ENCODE measurements around the gene RRP1B.
A peak's percentile ranks its signal among the peaks of the same experiment; 100 is the strongest.

RRP1B gene

GRCh38 chr21:43701936-43702784, 42.8 kb downstream of the RRP1B start:
- Histone ChIP-seq H3K4me3 (ENCODE audit: low read length) (no peak overlapping the region), H2AFZ (ENCODE audit: low read length) (no peak overlapping the region), H3K27me3 (replicated peaks; ENCODE audit: insufficient read depth, low read length) (no peaks in the 10 kb centered on the region), H3K36me3 (replicated peaks; ENCODE audit: insufficient read depth, low read length) (no peaks in the 10 kb centered on the region), H3K9me2 (replicated peaks; ENCODE audit: insufficient read depth, low read length) (no peaks in the 10 kb centered on the region), H3F3A (ENCODE audit: insufficient read depth, low read length) (peaks cover 20% of the 10 kb centered on the region), H3K79me2 (ENCODE audit: low read length) (no peaks in the 10 kb centered on the region), H4K20me1 (ENCODE audit: insufficient read depth, low read length) (no peaks in the 10 kb centered on the region), H3K4me2 (ENCODE audit: low read depth, low read length) (peak overlapping the region; percentile 27; the same call in 1 of the 2 replicates), H3K4me1 (ENCODE audit: low read length) (peaks cover 16% of the 10 kb centered on the region), H3K27ac (ENCODE audit: low read length) (no peak overlapping the region), H3K9ac (ENCODE audit: low read length) (no peak overlapping the region), H3K9me3 (replicated peaks; ENCODE audit: insufficient read depth, low read length) (no peaks in the 10 kb centered on the region)
- no peak for DNase-seq
- no peak for TF ChIP-seq EZH2phosphoT487 (IDR thresholded peaks at IDR 0.05; ENCODE audit: low read length)
- TF ChIP-seq EZH2 (optimal IDR thresholded peaks at IDR 0.05; ENCODE audit: low read depth, low read length) = no peak
- no peak for TF ChIP-seq CTCF (IDR thresholded peaks at IDR 0.05; ENCODE audit: low read length)

- no peak overlapping the region for H3K9ac ChIP-seq (ENCODE audit: low read length)
- peaks cover 16% of the 10 kb centered on the region for H3K4me1 ChIP-seq (ENCODE audit: low read length)
- no peak for DNase-seq
- no peak overlapping the region; the same call in 1 of the 2 replicates for H3K4me3 ChIP-seq (ENCODE audit: low read length)
- no peaks in the 10 kb centered on the region for H3K36me3 ChIP-seq (replicated peaks; ENCODE audit: insufficient read depth, low read length)
- no peaks in the 10 kb centered on the region for H3K27me3 ChIP-seq (replicated peaks; ENCODE audit: insufficient read depth, low read length)
- H2AFZ ChIP-seq (ENCODE audit: low read length) = no peak overlapping the region
- H3K79me2 ChIP-seq (ENCODE audit: low read length) = no peaks in the 10 kb centered on the region
- peaks cover 20% of the 10 kb centered on the region for H3F3A ChIP-seq (ENCODE audit: insufficient read depth, low read length)
- H3K4me2 ChIP-seq (ENCODE audit: low read depth, low read length) = peak overlapping the region; percentile 27; the same call in 1 of the 2 replicates
- no peaks in the 10 kb centered on the region for H3K9me3 ChIP-seq (replicated peaks; ENCODE audit: insufficient read depth, low read length)
- H4K20me1 ChIP-seq (ENCODE audit: insufficient read depth, low read length) = no peaks in the 10 kb centered on the region
- no peak overlapping the region for H3K27ac ChIP-seq (ENCODE audit: low read length)
- H3K9me2 ChIP-seq (replicated peaks; ENCODE audit: insufficient read depth, low read length) = no peaks in the 10 kb centered on the region
- no peak for TF ChIP-seq EZH2 (optimal IDR thresholded peaks at IDR 0.05; ENCODE audit: low read depth, low read length)
- TF ChIP-seq EZH2phosphoT487 (IDR thresholded peaks at IDR 0.05; ENCODE audit: low read length) = no peak
- no peak for TF ChIP-seq CTCF (IDR thresholded peaks at IDR 0.05; ENCODE audit: low read length)
These were observed 43.4 kb downstream of the RRP1B start for GRCh38 chr21:43702785-43703034.

GRCh38 chr21:43703035-43703880, 43.9 kb downstream of the RRP1B start:
- DNase-seq = peak; percentile 44
- no peaks in the 10 kb centered on the region for H3K79me2 ChIP-seq (ENCODE audit: low read length)
- no peaks in the 10 kb centered on the region for H3K27me3 ChIP-seq (replicated peaks; ENCODE audit: insufficient read depth, low read length)
- no peaks in the 10 kb centered on the region for H4K20me1 ChIP-seq (ENCODE audit: insufficient read depth, low read length)
- H3K9me2 ChIP-seq (replicated peaks; ENCODE audit: insufficient read depth, low read length) = no peaks in the 10 kb centered on the region
- H3K4me3 ChIP-seq (ENCODE audit: low read length) = no peak overlapping the region; the same call in 1 of the 2 replicates
- H3K4me2 ChIP-seq (ENCODE audit: low read depth, low read length) = peak overlapping the region; percentile 27; the same call in 1 of the 2 replicates
- H3K4me1 ChIP-seq (ENCODE audit: low read length) = peaks cover 16% of the 10 kb centered on the region
- H3K36me3 ChIP-seq (replicated peaks; ENCODE audit: insufficient read depth, low read length) = no peaks in the 10 kb centered on the region
- H3K9me3 ChIP-seq (replicated peaks; ENCODE audit: insufficient read depth, low read length) = no peaks in the 10 kb centered on the region
- no peak overlapping the region for H3K9ac ChIP-seq (ENCODE audit: low read length)
- TF ChIP-seq EZH2phosphoT487 (IDR thresholded peaks at IDR 0.05; ENCODE audit: low read length) (no peak), EZH2 (optimal IDR thresholded peaks at IDR 0.05; ENCODE audit: low read depth, low read length) (no peak), CTCF (IDR thresholded peaks at IDR 0.05; ENCODE audit: low read length) (no peak)
- peaks cover 17% of the 10 kb centered on the region for H3F3A ChIP-seq (ENCODE audit: insufficient read depth, low read length)
- H3K27ac ChIP-seq (ENCODE audit: low read length) = no peak overlapping the region
- no peak overlapping the region for H2AFZ ChIP-seq (ENCODE audit: low read length)
